ENCODE measurements around the gene ORC2. TPM values are rescaled to one million over a fixed set of nuclear protein-coding genes. Genes with fewer than 3 reads are reported as not detected.

Gene ORC2
- total RNA-seq, result 19.4 TPM
- 16.5 TPM for polyA plus RNA-seq
- long read RNA-seq, donor 1, result 0 reads
- long read RNA-seq, donor 2, full-length matches to known transcripts, result 6 of 6 reads
- long read RNA-seq, donor 2, partial matches to known transcripts, result 0 of 6 reads
- long read RNA-seq, donor 2, other reads (novel, unspliced or antisense), result 0 of 6 reads
- long read RNA-seq, donor 3, full-length matches to known transcripts, result 2 of 2 reads
- long read RNA-seq, donor 3, partial matches to known transcripts, result 0 of 2 reads
- long read RNA-seq, donor 3, other reads (novel, unspliced or antisense), result 0 of 2 reads
- long read RNA-seq, donor 4, full-length matches to known transcripts, result 1 of 1 reads
- long read RNA-seq, donor 4, partial matches to known transcripts, result 0 of 1 reads
- long read RNA-seq, donor 4, other reads (novel, unspliced or antisense), result 0 of 1 reads
- long read RNA-seq, donor 5, full-length matches to known transcripts, result 3 of 3 reads
- long read RNA-seq, donor 5, partial matches to known transcripts, result 0 of 3 reads
- long read RNA-seq, donor 5, other reads (novel, unspliced or antisense), result 0 of 3 reads
- long read RNA-seq, donor 6, result 0 reads
- long read RNA-seq, donor 7, full-length matches to known transcripts, result 4 of 4 reads
- long read RNA-seq, donor 7, partial matches to known transcripts, result 0 of 4 reads
- long read RNA-seq, donor 7, other reads (novel, unspliced or antisense), result 0 of 4 reads
- long read RNA-seq, donor 8, result 0 reads
- long read RNA-seq, donor 9, full-length matches to known transcripts, result 2 of 2 reads
- long read RNA-seq, donor 9, partial matches to known transcripts, result 0 of 2 reads
- long read RNA-seq, donor 9, other reads (novel, unspliced or antisense), result 0 of 2 reads
- long read RNA-seq, donor 10, full-length matches to known transcripts, result 3 of 3 reads
- long read RNA-seq, donor 10, partial matches to known transcripts, result 0 of 3 reads
- long read RNA-seq, donor 10, other reads (novel, unspliced or antisense), result 0 of 3 reads

DNA sequence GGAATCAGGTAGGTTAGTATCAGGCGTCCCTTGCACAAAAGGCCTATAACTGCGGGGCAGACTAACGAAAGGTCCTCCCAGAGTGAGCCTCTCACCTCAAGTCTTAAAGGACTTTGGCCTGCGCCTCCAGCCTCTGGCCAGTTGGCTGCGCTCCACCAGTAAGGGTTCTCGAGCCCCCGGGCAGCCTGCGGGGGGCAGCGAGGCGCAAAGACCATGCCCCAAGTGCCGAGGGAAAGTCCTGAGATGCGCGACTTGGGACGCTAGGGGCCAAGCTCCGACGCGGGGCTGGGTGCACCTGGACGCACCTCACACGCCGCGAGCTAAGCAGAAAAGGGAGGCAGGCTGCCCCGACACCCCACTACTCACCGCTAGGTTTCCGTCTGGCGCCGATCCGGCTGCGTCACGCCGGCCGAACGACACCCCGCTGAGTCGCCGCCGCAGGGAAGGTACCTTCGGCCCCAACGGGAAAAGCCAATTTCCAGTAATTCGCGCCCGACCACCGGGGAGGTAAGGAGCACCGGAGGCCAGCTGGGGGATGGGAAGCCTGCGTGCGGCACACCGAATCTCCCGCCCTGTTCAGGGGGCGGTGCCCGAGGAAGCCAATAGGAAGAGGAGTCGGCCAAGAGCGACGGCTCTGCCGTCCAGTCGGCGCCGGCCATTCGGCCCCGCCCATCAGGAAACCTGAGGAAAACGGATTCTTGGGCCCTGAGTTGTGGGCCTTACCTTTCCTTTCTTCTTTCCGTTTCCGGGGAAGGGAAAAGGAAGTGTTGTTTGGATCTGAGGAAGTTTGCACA lies at the start of gene ORC2:
Gene ORC2 (minus strand): TSS at position 537 of the 794 bp plus-strand sequence. CDS start 5,537 bp downstream, outside the sequence.
- DNase-seq (ENCODE audit: low read depth in 6 of 9, low spot score in 9 of 9), result peak; percentile 89 to 97 (median 93)
- Histone ChIP-seq H3K27me3 (ENCODE audit: control insufficient read depth in 2 of 2, insufficient read depth in 1 of 2, low read length in 1 of 2) (no peaks in the 10 kb centered on the region), H3K4me1 (ENCODE audit: control insufficient read depth in 2 of 2, insufficient read depth in 2 of 2, low read length in 2 of 2) (peaks cover 13 to 18% of the 10 kb centered on the region in 2 donors), H3K36me3 (ENCODE audit: control insufficient read depth in 2 of 2, insufficient read depth in 2 of 2, low read length in 1 of 2) (peaks cover 4 to 19% of the 10 kb centered on the region in 2 donors), H3K9me3 (ENCODE audit: control insufficient read depth in 2 of 2, insufficient read depth in 1 of 2, low read length in 1 of 2) (no peaks in the 10 kb centered on the region), H3K27ac (ENCODE audit: low read depth in 1 of 2, low read length in 1 of 2) (peak within 1 kb of the TSS; percentile 81 to 87), H3K4me3 (ENCODE audit: low read length in 2 of 2) (peak within 1 kb of the TSS; percentile 74)
- WGBS, result under 1% methylated on average over 61 of the region's 61 CpGs

DNA sequence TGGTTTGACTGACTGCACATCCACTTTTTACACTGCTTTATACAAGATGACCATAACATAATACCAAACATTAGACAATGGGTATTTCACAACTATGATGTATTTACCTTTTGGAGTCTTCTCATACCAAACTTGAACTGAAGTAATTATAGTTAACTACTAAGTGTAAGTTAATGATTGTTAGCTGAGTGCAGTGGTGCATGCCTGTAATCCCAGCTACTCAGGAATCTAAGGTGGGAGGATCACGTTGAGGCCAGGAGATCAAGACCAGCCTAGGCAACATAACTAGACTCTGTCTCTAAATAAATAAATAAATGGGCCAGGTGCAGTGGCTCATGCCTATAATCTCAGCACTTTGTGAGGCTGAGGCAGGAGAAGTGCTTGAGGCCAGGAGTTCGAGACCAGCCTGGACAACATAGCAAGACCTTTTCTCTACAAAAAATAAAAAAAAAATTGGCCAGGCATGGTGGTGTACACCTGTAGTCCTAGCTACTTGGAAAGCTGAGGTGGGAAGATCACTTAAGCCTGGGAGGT lies 44.9 kb upstream of the ORC2 start:
- Histone ChIP-seq H3K9me3 (ENCODE audit: control insufficient read depth in 2 of 2, insufficient read depth in 1 of 2, low read length in 1 of 2) (no peaks in the 10 kb centered on the region), H3K27ac (ENCODE audit: low read depth in 1 of 2, low read length in 1 of 2) (no peak overlapping the region), H3K36me3 (ENCODE audit: control insufficient read depth in 2 of 2, insufficient read depth in 2 of 2, low read length in 1 of 2) (peaks cover 14 to 33% of the 10 kb centered on the region in 2 donors), H3K4me3 (ENCODE audit: low read length in 2 of 2) (no peak overlapping the region), H3K4me1 (ENCODE audit: control insufficient read depth in 2 of 2, insufficient read depth in 2 of 2, low read length in 2 of 2) (no peaks in the 10 kb centered on the region), H3K27me3 (ENCODE audit: control insufficient read depth in 2 of 2, insufficient read depth in 1 of 2, low read length in 1 of 2) (no peaks in the 10 kb centered on the region)
- DNase-seq (ENCODE audit: low read depth in 6 of 9, low spot score in 9 of 9), result no peak
- WGBS, result 98% methylated on average over 2 of the region's 2 CpGs

DNA sequence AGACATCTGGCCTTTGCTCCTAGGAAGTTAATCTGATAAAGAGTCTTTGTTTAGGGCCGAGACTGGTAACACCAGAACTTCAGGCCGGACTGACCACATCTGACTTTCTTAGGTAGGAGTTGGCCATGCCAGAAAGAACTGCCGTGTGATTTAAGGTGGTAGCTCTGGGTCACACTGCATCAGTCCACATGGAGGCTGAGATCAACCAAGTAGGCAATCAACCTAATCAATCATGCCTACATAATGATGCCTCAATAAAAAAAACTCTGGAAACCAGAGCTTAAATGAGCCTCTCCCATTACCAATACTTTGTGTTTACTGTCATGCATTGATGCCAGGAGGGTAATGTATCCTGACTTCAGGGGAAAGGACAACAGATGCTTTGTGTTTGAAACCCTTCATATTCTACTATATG lies 44.1 kb upstream of the ORC2 start:
- Histone ChIP-seq H3K9me3 (ENCODE audit: control insufficient read depth in 2 of 2, insufficient read depth in 1 of 2, low read length in 1 of 2) (no peaks in the 10 kb centered on the region), H3K36me3 (ENCODE audit: control insufficient read depth in 2 of 2, insufficient read depth in 2 of 2, low read length in 1 of 2) (peaks cover 18 to 37% of the 10 kb centered on the region in 2 donors), H3K27ac (ENCODE audit: low read depth in 1 of 2, low read length in 1 of 2) (no peak overlapping the region), H3K4me3 (ENCODE audit: low read length in 2 of 2) (no peak overlapping the region), H3K27me3 (ENCODE audit: control insufficient read depth in 2 of 2, insufficient read depth in 1 of 2, low read length in 1 of 2) (no peaks in the 10 kb centered on the region), H3K4me1 (ENCODE audit: control insufficient read depth in 2 of 2, insufficient read depth in 2 of 2, low read length in 2 of 2) (no peaks in the 10 kb centered on the region)
- DNase-seq (ENCODE audit: low read depth in 6 of 9, low spot score in 9 of 9), result no peak
- WGBS, result 96% methylated on average over 3 of the region's 3 CpGs

DNA sequence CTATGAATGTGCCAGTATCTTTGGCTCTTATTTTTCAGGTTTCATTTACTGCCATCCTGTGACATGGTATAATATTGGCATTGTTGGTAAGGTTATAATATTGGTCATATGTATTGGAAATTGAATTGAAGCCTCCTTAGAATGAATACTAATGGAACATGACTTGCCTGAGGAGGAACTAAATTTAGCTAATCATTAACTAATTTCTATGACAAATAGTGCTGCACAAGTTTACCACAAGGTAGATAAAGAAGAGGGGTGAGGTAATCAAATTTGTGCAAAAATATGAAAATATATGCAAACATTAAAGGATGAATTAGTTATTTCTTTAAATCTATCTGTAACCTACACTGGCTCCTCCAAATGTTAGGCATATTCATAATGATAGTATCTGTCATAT lies 43.2 kb upstream of the ORC2 start:
- H3K9me3 ChIP-seq (ENCODE audit: control insufficient read depth in 2 of 2, insufficient read depth in 1 of 2, low read length in 1 of 2), result no peaks in the 10 kb centered on the region
- H3K36me3 ChIP-seq (ENCODE audit: control insufficient read depth in 2 of 2, insufficient read depth in 2 of 2, low read length in 1 of 2), result peaks cover 18 to 37% of the 10 kb centered on the region in 2 donors
- H3K27ac ChIP-seq (ENCODE audit: low read depth in 1 of 2, low read length in 1 of 2), result no peak overlapping the region

DNA sequence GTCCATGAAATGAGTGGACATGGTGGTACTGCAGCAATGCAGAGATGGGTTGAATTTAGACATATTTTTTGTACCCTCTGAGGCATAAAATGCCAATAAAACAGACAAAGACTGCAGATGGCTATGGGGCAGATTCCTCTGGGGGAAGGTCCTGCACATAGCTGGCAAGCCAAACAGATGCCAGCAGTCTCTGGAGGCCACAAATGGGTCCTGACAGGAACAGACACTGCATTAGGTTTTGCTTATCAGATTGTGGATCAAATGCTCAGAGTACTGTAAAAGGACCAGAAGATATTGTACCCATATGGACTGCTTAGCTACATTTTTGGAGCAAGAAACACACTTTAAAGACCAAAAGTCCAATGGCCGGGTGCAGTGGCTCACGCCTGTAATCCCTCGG lies 40.9 kb upstream of the ORC2 start:
- DNase-seq (ENCODE audit: low read depth in 6 of 9, low spot score in 9 of 9), result no peak
- 97% methylated on average over 3 of the region's 3 CpGs for WGBS
- H3K4me1 ChIP-seq (ENCODE audit: control insufficient read depth in 2 of 2, insufficient read depth in 2 of 2, low read length in 2 of 2), result no peaks in the 10 kb centered on the region
- no peaks in the 10 kb centered on the region for H3K27me3 ChIP-seq (ENCODE audit: control insufficient read depth in 2 of 2, insufficient read depth in 1 of 2, low read length in 1 of 2)
- H3K4me3 ChIP-seq (ENCODE audit: low read length in 2 of 2), result no peak overlapping the region
- H3K36me3 ChIP-seq (ENCODE audit: control insufficient read depth in 2 of 2, insufficient read depth in 2 of 2, low read length in 1 of 2), result peaks cover 18 to 41% of the 10 kb centered on the region in 2 donors
- H3K27ac ChIP-seq (ENCODE audit: low read depth in 1 of 2, low read length in 1 of 2), result no peak overlapping the region
- H3K9me3 ChIP-seq (ENCODE audit: control insufficient read depth in 2 of 2, insufficient read depth in 1 of 2, low read length in 1 of 2), result no peaks in the 10 kb centered on the region

More for the DNA sequence above, 43.2 kb upstream of the ORC2 start:
- no peak for DNase-seq (ENCODE audit: low read depth in 6 of 9, low spot score in 9 of 9)
- no peak overlapping the region for H3K4me3 ChIP-seq (ENCODE audit: low read length in 2 of 2)
- H3K4me1 ChIP-seq (ENCODE audit: control insufficient read depth in 2 of 2, insufficient read depth in 2 of 2, low read length in 2 of 2), result no peaks in the 10 kb centered on the region
- H3K27me3 ChIP-seq (ENCODE audit: control insufficient read depth in 2 of 2, insufficient read depth in 1 of 2, low read length in 1 of 2), result no peaks in the 10 kb centered on the region

DNA sequence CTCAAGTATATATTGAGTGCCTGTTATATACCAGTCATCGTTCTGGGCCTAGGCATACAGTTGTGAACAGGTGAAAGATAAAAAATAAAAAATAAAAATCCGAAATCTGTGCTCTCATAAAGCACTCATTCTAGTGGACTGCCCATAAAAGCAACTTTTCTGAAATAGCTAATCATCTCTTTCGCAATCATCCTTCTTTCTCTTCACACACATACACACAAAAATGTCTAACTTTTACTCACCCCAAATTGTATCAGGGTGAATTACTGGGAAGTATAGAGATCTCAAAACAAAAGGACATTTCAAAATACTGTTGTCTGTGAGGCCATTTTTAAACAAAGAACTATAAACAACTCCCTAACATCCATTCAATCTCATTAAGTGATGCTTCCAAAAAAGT lies 29.6 kb upstream of the ORC2 start:
- Histone ChIP-seq H3K4me1 (ENCODE audit: control insufficient read depth in 2 of 2, insufficient read depth in 2 of 2, low read length in 2 of 2) (no peaks in the 10 kb centered on the region), H3K27me3 (ENCODE audit: control insufficient read depth in 2 of 2, insufficient read depth in 1 of 2, low read length in 1 of 2) (no peaks in the 10 kb centered on the region), H3K36me3 (ENCODE audit: control insufficient read depth in 2 of 2, insufficient read depth in 2 of 2, low read length in 1 of 2) (peaks cover 34 to 57% of the 10 kb centered on the region in 2 donors), H3K27ac (ENCODE audit: low read depth in 1 of 2, low read length in 1 of 2) (no peak overlapping the region), H3K4me3 (ENCODE audit: low read length in 2 of 2) (no peak overlapping the region), H3K9me3 (ENCODE audit: control insufficient read depth in 2 of 2, insufficient read depth in 1 of 2, low read length in 1 of 2) (no peaks in the 10 kb centered on the region)
- 97% methylated on average over 3 of the region's 3 CpGs for WGBS
- no peak for DNase-seq (ENCODE audit: low read depth in 6 of 9, low spot score in 9 of 9)

DNA sequence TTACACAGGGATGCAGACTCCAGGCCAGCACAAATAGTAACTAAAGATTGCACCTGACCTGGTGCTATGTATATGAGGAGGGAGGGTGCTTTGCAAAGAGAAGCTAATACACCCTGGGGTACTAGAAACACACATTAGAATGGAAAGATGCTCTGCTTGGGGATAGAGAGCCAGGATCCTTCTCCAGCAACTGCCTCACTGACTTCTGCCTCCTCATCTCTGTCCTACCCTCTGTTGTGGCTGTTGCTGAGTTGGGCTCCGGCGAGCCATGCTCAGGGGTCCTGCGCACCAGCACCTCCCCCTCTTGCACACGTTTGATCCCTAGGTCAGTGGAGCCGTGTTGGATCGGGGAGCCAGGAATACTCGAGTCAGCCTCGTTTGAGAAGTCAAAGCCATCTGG lies 23.7 kb upstream of the ORC2 start:
- WGBS, result 98% methylated on average over 8 of the region's 8 CpGs
- no peak overlapping the region for H3K4me3 ChIP-seq (ENCODE audit: low read length in 2 of 2)
- no peaks in the 10 kb centered on the region for H3K9me3 ChIP-seq (ENCODE audit: control insufficient read depth in 2 of 2, insufficient read depth in 1 of 2, low read length in 1 of 2)
- H3K27me3 ChIP-seq (ENCODE audit: control insufficient read depth in 2 of 2, insufficient read depth in 1 of 2, low read length in 1 of 2), result no peaks in the 10 kb centered on the region
- no peak overlapping the region for H3K27ac ChIP-seq (ENCODE audit: low read depth in 1 of 2, low read length in 1 of 2)
- H3K4me1 ChIP-seq (ENCODE audit: control insufficient read depth in 2 of 2, insufficient read depth in 2 of 2, low read length in 2 of 2), result no peaks in the 10 kb centered on the region
- no peak for DNase-seq (ENCODE audit: low read depth in 6 of 9, low spot score in 9 of 9)
- H3K36me3 ChIP-seq (ENCODE audit: control insufficient read depth in 2 of 2, insufficient read depth in 2 of 2, low read length in 1 of 2), result peaks cover 26 to 56% of the 10 kb centered on the region in 2 donors

DNA sequence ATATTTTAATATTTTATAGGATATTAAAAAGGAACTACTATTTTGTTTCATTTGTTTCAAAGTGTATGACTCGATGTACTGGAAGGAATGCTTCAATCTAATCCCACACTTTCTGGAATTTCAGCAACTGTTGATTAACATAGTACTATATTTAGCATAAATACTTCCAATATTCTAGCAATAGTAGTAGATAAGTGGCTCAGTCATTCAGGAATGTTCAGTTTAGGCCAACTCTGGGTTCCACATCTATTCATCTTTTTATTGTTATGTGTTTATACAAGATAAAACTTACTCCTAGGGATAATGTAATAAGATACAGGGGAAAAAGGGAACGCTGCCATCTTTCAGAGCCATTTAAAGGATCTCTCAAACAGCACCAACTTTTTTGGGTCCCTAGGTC lies 22.3 kb upstream of the ORC2 start:
- Histone ChIP-seq H3K27me3 (ENCODE audit: control insufficient read depth in 2 of 2, insufficient read depth in 1 of 2, low read length in 1 of 2) (no peaks in the 10 kb centered on the region), H3K36me3 (ENCODE audit: control insufficient read depth in 2 of 2, insufficient read depth in 2 of 2, low read length in 1 of 2) (peaks cover 24 to 56% of the 10 kb centered on the region in 2 donors), H3K4me1 (ENCODE audit: control insufficient read depth in 2 of 2, insufficient read depth in 2 of 2, low read length in 2 of 2) (no peaks in the 10 kb centered on the region), H3K4me3 (ENCODE audit: low read length in 2 of 2) (no peak overlapping the region), H3K27ac (ENCODE audit: low read depth in 1 of 2, low read length in 1 of 2) (no peak overlapping the region), H3K9me3 (ENCODE audit: control insufficient read depth in 2 of 2, insufficient read depth in 1 of 2, low read length in 1 of 2) (no peaks in the 10 kb centered on the region)
- 97% methylated on average over 2 of the region's 2 CpGs for WGBS
- DNase-seq (ENCODE audit: low read depth in 6 of 9, low spot score in 9 of 9), result no peak

All from thymus (tissue), 14 donors.